GM21723 (cell line): ENCODE results near the gene POLR3E.
"Not testable (repeated sequence)": the region's sequence is repeated elsewhere in the genome, so short reads cannot be mapped to it uniquely, and the experiment has no call there.

Experiments used
- ATAC-seq: cut with Tn5 transposase; IDR thresholded peaks from one replicate; pipeline ENCODE4 v1.9.1; 2021; ENCODE audit warnings: mild to moderate bottlenecking, moderate library complexity; ENCODE audit not compliant: unreplicated experiment

The POLR3E gene

DNA sequence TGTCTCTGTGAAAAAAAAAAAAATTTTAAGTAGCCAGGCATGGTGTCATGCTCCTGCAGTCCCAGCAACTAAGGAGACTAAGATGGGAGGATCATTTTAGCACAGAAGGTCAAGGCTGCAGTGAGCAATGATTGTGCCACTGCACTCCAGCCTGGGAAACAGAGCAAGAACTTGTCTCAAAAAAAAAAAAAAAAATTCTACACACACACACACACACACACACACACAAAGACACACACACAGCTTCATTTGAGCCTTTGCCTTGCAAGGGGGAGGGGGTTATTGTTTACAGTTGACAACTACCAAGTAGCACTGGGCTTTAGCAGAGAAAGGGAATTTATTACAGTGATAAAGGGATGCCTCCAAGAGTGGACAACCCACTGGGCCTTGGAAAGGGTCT is 4.9 kb upstream of the POLR3E start:
- no peak for ATAC-seq

DNA sequence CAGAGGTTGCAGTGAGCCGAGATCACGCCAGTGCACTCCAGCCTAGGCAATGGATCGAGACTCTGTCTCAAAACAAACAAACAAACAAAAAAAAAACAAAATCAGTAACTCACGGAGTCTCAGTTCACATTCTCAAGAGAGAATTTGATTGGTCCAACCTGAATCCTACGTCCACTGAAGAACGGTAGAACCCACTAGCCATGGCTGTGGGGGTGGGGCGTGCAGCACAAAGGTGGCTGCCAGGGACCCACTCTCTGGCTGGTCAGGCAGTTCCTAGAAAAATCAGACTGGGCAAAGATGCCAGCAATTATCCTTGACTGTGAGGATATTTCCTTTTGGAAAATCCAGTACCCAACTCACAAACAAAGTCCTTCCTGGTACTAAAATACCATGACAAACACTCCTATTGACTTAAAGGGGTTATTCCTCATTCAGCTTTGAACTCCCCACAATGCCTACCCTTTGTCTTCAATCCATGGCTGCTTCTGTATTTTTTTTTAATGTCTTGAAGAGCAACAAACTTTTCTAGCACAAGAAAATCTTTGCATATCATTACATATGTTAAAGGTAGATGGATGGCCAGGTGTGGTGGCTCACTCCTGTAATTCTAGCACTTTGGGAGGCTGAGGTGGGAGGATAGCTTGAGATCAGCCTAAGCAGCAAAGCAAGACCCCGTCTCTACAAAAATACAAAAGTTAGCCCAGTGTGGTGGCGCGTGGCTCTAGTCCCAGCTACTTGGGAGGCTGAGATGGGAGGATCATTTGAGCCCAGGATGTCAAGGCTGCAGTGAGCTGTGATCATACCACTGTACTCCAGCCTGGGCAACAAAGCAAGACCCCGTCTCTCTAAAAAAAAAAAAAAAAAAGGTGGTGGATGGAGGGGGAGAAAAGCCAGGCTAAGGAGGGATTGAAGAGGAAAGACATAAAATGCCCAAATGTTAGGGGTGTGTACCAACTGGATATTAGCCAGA is 3.8 kb upstream of the POLR3E start:
- no peak for ATAC-seq

DNA sequence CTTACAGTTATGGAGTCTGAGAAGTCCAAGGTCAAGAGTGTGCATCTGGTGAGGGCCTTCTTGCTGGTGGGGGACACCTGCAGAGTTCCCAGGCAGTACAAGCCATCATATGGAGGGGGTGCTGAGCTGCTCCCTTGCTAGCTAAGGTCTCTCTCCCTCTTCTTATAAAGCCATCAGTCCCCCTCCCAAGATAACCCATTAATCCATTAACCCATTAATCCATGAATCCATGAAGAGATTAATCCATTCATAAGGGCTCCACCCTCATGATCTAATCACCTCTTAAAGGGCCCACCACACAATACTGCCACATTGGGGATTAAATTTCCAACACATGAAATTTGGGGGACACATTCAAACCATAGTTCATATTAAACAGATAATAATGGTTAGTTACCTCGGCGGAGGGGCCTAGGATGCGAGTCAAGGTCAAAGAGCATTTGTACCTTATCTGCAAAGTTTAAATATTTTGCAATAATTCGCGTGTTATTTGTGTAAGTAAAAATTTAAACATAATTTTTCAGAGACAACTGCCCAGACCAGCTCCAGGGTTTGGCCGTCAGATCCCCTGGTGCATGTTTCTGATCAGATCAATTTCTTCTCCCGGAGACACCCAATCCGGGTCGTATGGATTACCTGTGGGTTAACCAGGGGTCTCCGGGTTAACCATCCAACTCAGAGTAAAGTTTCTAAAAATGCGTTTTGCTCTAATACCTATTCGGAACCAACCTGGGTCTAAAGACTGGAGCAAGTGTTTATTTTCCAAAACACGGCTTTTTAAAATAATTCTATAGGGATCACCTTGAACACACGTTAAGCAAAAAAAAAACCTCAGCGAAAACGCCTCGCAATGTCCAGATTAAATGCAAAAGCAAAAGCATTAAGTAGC is 740 bp upstream of the POLR3E start:
- no peak for ATAC-seq

DNA sequence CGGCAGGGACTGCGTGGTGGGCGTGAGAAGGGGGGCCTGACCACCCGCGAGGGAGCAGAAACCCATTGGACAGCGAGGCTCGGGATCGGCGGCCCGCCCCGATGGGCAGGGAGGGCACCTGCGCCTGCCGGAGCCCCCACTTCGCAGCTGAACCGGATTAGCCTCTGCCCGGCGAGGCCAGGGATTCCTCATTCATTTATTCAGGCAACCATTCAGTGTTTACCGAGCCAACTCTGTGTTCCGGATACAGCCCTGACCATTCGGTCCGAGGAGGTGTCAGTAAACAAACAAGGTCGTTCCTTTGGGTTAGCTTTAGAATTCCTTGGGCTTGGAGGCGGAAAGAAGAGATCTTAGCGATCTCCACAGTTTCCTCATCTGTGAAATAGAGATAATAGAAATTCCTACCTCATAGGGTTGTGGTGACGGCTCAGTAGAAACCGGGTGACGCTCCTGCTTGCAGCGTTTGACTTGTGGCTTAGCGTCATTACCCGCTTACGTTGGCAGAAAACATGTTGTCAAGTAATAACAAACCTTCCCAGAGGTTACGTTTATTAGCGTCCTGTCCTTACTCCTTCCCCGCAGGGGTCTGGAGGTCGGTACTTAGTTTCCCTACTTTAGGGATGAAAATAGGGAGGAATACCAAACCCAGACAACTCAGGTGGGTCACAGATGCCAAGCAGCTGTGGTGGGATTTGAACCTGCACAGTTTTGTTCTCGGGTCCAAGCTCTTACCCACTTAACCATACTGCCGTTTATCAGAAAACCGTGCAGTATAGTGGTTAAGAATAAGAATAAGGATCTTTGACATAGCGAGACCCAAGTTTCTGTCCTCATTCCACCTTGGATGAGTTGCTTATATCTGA is 893 bp downstream of the POLR3E start:
- peak; percentile 40 for ATAC-seq

DNA sequence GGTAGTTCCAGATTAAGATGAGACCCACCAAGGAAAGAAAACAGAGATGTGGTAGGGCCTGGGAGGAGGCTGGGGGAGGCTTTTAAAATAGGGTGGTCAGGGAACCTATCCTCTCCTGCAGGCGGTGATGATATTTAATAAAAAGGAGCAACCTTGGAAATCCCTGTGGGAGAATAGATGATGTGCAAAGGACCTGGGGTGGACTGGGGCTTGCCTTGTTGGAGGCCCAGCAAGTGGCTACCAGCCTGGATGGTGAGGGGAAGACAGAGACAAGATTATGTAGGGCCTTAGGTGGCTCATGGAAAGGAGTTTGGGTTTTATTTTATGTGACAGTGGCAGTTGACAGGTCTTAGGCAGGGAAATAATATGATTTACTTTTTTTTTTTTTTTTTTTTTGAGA is 1.8 kb downstream of the POLR3E start:
- ATAC-seq = no peak

DNA sequence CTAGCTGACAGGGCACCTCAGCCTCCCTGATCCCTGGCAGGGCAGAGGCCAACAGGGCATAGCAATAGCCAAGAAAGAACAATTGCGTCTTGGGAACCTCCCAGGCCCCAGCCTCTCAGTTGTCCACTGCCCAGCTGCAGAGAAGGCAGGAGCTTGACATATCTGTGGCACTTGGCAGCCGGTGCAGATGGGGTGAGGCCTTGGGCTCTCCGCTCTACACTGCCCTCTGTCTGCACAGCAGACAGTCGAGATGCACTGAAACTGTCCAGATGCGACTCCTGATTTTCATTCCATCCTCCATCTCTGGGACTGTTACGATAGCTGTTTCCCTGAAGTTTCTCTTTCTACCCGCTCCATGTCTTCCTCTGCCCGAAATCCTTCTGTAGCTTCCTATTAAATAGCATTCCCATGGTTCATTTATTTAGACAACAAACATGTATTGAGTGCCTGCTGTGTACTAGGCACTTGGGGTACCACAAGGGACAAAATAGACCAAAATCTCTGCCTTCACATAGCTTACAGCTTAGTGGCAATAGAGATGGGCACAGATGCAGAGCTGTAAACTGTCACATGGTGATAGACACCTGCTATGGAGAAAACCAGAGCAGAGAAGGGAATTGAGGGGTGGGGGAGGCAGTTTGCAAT is 3.3 kb downstream of the POLR3E start:
- ATAC-seq = no peak

DNA sequence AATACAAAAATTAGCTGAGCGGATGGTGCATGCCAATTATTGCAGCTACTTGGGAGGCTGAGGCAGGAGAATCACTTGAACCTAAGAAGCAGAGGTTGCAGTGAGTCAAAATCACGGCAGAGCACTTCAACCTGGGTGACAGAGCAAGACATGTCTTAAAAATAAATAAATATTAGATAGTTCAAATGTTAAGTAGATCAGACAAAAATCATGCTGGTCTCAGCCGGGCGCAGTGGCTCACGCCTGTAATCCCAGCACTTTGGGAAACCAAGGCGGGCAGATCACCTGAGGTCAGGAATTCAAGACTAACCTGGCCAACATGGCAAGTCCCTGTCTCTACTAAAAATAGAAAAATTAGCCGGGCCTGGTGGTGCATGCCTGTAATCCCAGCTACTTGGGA is 4.2 kb downstream of the POLR3E start:
- not testable (repeated sequence) for ATAC-seq

DNA sequence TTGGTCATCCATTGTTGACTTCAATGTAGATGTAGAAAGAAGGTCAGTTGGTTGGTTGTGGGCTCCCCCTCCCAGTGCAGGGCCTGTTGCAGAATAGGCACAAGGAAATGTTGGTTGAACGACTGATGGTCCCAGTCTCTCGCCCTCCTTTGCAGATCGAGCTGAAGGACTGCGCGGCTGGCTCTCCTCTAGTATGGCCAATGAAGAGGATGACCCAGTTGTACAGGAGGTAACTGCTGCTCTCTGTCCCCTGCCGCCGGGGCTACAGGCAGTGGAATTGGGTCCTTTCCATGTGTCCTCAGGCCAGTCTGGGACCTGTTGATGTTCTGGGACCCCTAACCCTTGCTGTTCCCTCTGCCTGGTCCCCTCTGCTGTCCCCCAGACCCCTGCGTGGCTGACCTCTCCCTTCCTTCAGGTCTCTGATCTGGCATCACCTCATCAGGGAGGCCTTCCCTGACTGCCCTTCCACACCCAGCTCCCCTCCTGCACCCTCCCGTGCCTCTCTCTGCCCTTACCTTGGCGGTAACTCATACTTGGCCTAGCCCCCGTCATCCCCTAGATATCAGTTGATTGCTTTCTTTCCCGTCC is 5.7 kb downstream of the POLR3E start:
- no peak for ATAC-seq

DNA sequence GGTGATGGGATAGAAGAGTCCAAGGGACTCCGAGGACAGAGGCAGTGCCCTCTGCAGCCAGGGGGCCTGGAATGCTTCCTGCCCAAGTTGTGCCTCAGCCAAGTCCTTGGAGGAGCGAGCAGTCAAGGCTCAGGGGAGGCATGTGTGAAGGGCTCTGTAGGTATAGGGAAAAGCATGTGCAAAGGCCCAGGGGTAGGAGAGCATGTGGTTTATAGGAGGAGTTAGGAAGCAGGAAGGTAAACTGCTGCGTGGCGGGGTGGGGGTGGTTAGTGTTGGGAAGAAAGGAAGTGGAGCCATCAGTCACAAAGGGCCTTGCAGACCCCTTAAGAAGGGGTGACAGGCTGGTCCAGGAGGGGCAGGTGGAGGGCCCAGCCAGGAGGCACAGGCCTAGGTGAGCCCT is 7.2 kb downstream of the POLR3E start:
- ATAC-seq = no peak

DNA sequence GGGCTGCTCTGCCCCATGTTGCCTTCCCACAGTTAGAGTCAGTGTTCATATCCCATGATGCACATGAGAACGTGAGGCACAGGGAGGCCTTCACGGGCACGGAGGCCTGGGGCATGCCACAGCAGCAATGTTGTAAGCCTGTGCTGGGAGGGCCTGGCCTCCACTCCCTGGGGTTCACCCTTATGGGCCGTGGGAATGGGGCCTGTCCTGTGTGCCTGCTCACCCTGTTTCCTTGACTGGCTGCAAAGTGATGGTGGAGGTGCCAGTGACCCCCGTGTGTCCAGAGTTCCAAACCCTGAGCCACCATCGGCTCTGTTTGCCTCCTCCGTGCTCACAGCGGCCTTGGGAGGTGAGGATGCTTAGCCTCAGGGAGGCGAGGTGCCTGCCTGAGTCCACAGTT is 9.6 kb downstream of the POLR3E start:
- no peak for ATAC-seq

DNA sequence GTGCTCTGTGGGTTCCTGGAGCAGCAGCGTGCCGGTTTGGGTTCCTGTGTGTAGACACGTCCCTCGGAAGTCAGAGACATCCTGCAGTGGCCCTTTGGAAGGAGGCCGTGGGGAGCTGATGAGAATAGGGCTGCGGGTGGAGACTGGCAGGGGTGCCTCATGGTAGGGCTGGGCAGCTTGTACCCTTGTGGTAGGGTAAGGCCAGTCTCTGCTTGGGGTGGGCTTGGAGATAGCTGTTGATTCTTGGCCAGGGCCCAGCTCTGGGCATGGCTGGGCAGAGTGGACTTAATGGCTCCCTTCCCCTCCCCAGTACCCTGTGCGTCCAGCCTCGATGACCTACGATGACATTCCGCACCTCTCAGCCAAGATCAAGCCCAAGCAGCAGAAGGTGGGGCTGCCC is 10.6 kb downstream of the POLR3E start:
- no peak for ATAC-seq

DNA sequence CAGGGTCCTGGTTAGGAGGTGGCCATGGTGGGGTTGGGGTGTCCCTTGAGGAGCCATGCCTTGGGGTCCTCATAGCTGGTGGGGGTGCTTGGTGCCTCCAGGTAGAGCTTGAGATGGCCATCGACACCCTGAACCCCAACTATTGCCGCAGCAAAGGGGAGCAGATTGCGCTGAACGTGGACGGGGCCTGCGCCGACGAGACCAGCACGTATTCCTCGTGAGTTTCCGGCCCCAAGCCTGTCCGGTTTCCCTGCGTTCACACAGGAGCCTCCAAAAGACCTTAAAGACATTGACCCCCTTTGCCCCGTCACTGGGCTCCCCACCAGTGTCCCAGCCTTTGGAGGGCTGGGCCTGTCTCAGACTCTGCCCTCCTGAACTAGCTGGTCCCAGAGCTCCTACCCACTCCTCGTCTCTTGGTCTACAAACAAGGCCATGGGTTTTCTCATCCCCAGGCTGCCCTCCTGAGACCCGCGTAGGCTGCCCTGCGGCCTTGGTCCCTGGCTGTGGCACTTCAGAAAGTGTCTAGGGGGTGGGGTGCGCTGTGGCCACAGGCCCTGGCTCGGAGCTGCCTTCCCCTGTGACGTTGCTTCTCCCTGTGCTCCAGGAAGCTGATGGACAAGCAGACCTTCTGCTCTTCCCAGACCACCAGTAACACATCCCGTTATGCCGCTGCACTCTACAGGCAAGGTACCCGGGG is 11.8 kb downstream of the POLR3E start:
- no peak for ATAC-seq

DNA sequence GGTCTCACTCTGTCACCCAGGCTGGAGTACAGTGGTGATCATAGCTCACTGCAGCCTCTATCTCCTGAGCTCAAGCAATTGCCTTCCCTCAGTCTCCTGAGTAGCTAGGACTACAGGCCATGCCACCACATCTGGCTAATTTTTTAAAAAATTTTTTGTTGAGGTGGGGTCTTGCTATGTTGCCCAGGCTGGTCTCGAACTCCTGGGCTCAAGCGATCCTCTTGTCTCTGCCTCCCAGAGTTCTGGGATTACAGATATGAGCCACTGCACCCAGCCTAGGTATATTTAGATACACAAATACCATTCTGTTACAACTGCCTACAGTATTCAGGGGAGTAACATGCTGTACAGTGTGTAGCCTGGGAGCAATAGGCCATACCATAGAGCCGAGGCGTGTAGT is 14.3 kb downstream of the POLR3E start:
- no peak for ATAC-seq

DNA sequence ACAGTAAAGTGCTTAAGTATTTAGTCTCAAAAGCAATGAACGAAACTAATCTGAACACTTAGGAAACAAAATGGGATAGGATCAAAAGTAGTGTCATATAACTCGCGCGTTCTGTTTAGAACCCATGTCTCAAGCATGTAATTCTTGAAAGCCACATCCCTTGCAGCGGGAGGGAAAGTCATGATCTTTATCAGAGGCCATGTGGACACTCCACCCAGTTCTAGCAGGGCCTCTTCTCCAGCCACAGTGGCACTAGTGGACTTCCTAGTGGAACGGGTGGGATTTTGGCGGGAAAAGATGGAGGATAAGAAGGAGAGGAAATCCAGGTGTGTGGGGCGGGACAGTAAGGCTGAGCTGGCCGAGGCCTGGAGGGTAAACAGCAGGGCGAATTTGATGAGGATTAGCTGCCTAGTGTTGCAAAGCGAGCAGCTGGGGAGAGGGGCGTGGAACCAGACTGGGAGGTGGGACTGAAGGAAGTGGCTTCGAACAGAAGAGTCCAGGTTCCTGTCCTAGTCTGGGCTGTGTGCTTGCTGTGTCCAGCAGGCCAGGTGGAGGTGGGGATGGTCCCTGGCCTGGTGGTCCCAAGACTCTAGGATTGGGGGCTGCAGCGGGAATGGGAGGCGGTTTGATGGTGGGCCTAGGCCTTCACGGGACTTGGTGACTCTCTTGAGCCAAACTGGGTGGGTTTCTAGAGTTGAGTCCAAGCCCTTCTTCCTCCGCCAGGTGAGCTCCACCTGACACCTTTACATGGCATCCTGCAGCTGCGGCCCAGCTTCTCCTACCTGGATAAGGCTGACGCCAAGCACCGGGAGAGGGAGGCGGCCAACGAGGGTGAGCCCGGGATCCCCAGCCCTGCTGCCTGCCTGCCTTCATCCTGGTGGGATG is 15.9 kb downstream of the POLR3E start:
- ATAC-seq = no peak

DNA sequence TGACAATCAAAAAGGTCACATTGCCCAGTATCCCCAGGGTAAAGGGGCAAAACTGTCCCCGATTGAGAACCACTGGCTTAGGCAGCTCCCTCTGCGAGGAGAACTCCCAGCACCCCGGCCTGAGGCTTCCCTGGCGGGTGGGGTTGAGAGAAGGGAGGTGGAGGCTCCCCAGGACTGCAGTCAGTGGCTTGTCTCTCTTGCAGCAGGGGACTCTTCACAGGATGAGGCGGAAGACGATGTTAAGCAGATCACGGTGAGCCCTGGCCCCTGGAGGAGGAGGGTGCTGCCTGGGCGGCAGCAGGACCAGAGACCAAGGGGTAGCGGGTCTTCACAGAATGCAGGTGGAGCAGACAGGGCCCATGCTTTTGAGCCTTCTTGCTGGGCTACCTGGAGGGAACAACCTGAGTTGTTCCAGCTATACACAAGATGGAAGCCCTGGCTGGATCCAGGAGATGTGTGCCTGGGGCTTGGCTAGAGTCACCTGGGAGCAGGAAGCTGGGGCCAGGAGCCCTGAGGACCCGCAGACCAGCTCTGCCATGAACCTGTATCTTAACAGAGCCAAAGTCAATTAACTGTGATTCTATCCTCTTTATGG is 16.8 kb downstream of the POLR3E start:
- no peak for ATAC-seq

DNA sequence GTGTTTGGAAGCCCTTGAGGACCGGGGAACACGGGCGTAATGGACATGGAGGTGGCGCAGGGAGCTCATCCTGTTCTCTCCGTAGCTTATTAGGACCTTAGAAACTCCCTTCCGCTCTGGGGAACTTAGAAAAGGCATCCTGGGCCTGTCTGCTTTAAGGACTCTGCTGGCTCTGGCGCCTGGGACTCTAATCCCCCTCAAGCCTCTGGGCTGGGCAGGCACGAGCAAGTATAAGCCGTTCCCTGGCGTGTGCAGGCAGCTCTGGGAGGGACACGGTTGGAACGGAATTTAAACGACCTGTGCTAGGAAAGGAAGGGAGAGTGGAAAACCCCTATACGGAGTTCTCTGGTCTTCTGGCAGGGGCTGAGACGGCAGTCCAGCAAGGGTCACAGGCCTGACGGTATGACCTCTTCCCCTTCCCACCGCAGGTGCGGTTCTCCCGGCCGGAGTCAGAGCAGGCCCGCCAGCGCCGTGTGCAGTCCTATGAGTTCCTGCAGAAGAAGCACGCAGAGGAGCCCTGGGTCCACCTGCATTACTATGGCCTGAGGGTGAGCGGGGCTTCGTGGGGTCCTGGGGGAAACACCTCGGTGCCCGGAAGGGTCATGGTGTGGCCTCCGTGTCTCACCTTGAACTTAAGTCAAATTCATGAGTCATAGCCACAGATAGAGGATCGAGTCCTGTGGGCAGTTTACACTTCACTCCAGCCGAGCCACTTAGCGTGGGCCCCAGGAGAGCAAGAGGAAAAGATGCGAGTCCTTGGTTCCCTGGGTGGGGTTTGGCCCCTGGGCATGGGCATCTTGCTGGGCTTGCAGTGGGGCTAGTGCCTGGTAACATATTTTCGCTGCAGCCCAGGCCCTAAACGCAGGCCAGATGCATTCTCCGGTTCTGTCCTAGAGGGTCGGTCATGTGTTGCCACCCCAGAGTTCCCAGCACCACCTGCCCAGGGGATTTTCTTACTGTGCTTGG is 17.7 kb downstream of the POLR3E start:
- ATAC-seq = no peak

DNA sequence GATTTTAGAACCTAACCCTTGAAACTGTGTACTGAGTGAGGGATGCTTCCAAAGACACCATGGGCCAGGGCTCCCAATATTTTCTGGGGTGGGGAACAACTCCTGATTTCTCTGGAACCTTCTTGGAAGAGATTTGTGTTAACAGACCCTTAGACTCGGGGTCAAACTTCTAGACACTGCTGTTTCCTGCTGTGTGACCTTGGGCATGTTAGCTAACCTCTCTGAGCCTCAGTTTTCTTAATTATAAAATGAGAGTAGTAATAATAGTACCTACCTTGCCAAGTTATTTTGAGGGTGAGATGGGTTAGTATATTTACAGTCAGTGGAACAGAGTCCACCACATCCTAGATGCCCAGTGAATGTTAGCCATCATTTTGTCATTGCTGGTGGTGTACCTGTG is 18.8 kb downstream of the POLR3E start:
- ATAC-seq = no peak
